Mucosa of descending colon (tissue), 3 donors: Measurements from ENCODE around the gene CPT1B. TPM values are rescaled to one million over a fixed set of nuclear protein-coding genes. Genes with fewer than 3 reads are reported as not detected.
"Not testable (repeated sequence)": the region's sequence is repeated elsewhere in the genome, so short reads cannot be mapped to it uniquely, and the experiment has no call there.

Experiments used
- ATAC-seq: fragments of 200-7000 bp; cut with Tn5 transposase; one replicate; pipeline ENCODE4 v1.9.1; 2020; ENCODE audit warnings: mild to moderate bottlenecking, moderate library complexity
- DNase-seq, 3 donors: peaks; one replicate each; pipeline ENCODE4 v3.0.0-alpha.2; 2020
- H3K36me3 ChIP-seq: fragments of 200-600 bp; one replicate; pipeline ENCODE4 v1.8.0; 2021; ENCODE audit warnings: low read depth, mild to moderate bottlenecking
- H3K4me1 ChIP-seq: fragments of 200-600 bp; one replicate; pipeline ENCODE4 v1.8.0; 2021; ENCODE audit warnings: low read depth, mild to moderate bottlenecking
- H3K4me3 ChIP-seq: fragments of 200-600 bp; one replicate; pipeline ENCODE4 v1.8.0; 2021; ENCODE audit warnings: mild to moderate bottlenecking
- H3K9me3 ChIP-seq: fragments of 200-600 bp; one replicate; pipeline ENCODE4 v1.8.0; 2021; ENCODE audit warnings: mild to moderate bottlenecking
- CTCF ChIP-seq: fragments of 200-600 bp; IDR thresholded peaks from one replicate; pipeline ENCODE4 v1.8.0; 2022; ENCODE audit warnings: antibody characterized with exemption, mild to moderate bottlenecking
- intact Hi-C, 2 donors: fragments of 100-400 bp; cut with DNase I in 1 of 2; cut with micrococcal nuclease in 1 of 2; formaldehyde crosslinking; loops; one replicate each; pipeline versions ENCODE4 v1.11.0 to v1.11.1; 2022; cut with DNase I, micrococcal nuclease
- total RNA-seq, 3 donors: library from RNA; stranded (reverse); fragmentation: NEBNext Ultra II Directional in 2 of 3; extraction: Animal tissue kit (Norgen Biotek cat#: 25700) in 2 of 3; gene quantifications; one replicate each; pipeline versions ENCODE4 v1.2.1 to v1.2.4, GENCODE V29; 2021 to 2023
- donor health status: DM: no; HTN: no; CAD: no; lungs with moderate emphysema.
- donor health status: DM: no; HTN: no; CAD: no.
- donor health status: DM: no; HTN: yes; CAD: no.

CPT1B gene
- total RNA-seq, 3 donors from 2014 or later, result 24.5 to 51.6 (median 29.9) TPM

DNA sequence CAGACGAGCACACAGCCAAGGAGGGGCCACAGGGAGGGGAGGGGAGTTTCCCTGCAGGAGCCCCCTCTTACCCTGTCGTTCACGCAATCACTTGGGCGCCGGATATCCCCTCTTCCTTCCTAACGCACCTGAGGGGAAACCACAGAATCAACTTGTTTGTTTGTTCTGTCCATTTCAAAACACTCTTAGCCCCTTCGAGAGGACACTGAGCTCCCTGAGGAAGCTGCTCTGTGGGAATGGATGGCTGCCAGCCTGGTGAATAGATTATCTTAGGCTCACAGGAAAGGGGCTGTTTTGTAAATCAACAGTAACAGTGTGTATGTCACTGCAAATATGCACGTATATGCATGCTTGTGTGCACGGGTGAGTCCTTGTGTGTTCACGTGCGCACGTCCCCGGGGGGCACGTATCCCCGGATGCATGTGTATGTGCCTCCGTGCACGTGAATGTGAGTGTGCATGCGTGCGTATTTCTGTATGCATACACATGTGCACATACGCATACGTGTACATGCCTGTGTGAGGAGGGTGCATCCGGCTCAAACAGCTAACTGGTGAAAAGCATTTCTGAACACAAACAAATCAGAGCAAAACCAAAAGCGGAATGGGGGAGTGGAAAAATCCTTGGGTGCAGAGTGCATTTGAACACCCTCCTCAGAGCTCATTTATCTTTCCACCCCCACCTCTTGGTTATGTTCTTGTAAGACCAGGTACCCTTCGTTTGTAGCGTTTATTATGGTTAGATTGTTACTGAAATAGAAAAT is 42.5 kb upstream of the CPT1B start:
- intact Hi-C loops, result loop anchor here in 1 of 2 donors (5.0 kb wide), 1 partner anchor 93 kb away; the partner anchor contains the start of gene SCO2
- no peak overlapping the region for H3K4me3 ChIP-seq
- peaks cover 18% of the 10 kb centered on the region for H3K4me1 ChIP-seq
- no peaks in the 10 kb centered on the region for H3K36me3 ChIP-seq
- ATAC-seq, result peak; percentile 10
- no peaks in the 10 kb centered on the region for H3K9me3 ChIP-seq
- TF ChIP-seq CTCF, result peak; percentile 43
- DNase-seq, result peak; percentile 58 to 95 (median 77)

- intact Hi-C loops, H3K9me3 ChIP-seq: not testable (repeated sequence)
Measured at GRCh38 chr22:50614296-50614695, 36.1 kb upstream of the CPT1B start.

GRCh38 chr22:50613291-50613981 is 35.2 kb upstream of the CPT1B start:
- no peak for TF ChIP-seq CTCF
- Histone ChIP-seq H3K36me3 (no peaks in the 10 kb centered on the region), H3K4me3 (no peak overlapping the region), H3K4me1 (peaks cover 10% of the 10 kb centered on the region), H3K9me3 (no peaks in the 10 kb centered on the region)
- intact Hi-C loops, result no loop called here
- ATAC-seq (peak; percentile 96), DNase-seq (peak; percentile 91 to 93 (median 91))

More at GRCh38 chr22:50614296-50614695, 36.1 kb upstream of the CPT1B start:
- H3K4me3 ChIP-seq, H3K36me3 ChIP-seq, DNase-seq, ATAC-seq: not testable (repeated sequence)
- peaks cover 10% of the 10 kb centered on the region for H3K4me1 ChIP-seq

GRCh38 chr22:50612528-50613221 is 34.4 kb upstream of the CPT1B start:
- ATAC-seq (peak; percentile 86), DNase-seq (peak in 2 of 3 donors; percentile 53 to 70)
- H3K4me1 ChIP-seq, result peaks cover 10% of the 10 kb centered on the region
- no peak for TF ChIP-seq CTCF
- no peaks in the 10 kb centered on the region for H3K36me3 ChIP-seq
- no peaks in the 10 kb centered on the region for H3K9me3 ChIP-seq
- no peak overlapping the region for H3K4me3 ChIP-seq
- intact Hi-C loops, result no loop called here

DNA sequence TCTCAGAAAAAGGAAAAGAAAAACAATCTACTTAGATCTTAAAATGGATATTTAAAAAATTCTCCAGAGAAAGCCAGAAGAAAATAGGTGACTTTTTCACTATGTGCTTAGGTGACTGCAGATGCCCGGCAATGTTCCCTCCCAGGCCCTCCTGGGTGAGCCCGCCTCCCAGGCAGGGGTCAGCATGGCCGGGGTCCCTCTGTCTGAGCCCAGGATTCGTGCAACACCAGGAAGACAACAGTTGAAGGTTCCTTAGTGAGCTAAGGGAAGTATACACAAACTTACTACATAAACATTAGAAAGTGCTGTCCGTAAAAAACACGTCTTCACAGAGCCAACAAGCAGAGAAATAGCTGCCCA is 33.9 kb upstream of the CPT1B start:
- no peaks in the 10 kb centered on the region for H3K36me3 ChIP-seq
- no peak for TF ChIP-seq CTCF
- intact Hi-C loops, result no loop called here
- DNase-seq, result no peak
- H3K9me3 ChIP-seq, result no peaks in the 10 kb centered on the region
- H3K4me3 ChIP-seq, result no peak overlapping the region
- peaks cover 10% of the 10 kb centered on the region for H3K4me1 ChIP-seq
- ATAC-seq, result no peak
